DMS79 treated with DMSO at 0.1 percent for 48 hours (cell line): Measurements from ENCODE around the gene RAB3C.

ENCODE experiments used
- DNase-seq: peaks from one replicate; lab custom pipeline; 2025; lab: John Stamatoyannopoulos, UW

Gene RAB3C

DNA sequence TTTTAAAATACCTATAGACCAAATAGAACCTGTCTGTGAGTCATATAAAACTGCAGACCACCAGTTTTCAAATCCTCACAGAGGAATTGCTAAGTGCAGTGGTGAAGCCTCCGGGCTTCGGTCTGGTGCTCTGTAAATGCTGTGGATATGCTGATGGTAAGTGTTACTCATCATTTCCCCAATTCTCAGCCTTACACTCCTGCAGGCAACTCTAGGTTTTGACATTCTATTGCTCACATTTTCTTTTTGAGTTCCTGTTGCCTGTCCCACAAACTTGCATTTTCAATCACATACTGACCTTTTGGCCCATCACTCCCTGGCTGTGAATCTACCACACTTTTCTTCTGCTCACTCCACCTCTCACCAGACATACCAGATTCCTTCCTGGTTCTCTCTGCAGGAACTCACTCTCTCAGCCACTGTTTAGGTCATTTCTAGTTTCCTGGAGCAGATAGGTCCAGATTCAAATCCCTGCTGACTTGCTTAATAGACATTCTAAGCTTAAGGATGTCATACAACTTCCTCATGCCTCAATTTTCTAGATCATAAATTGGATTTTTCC lies 192.9 kb downstream of the RAB3C start:
- DNase-seq = no peak

DNA sequence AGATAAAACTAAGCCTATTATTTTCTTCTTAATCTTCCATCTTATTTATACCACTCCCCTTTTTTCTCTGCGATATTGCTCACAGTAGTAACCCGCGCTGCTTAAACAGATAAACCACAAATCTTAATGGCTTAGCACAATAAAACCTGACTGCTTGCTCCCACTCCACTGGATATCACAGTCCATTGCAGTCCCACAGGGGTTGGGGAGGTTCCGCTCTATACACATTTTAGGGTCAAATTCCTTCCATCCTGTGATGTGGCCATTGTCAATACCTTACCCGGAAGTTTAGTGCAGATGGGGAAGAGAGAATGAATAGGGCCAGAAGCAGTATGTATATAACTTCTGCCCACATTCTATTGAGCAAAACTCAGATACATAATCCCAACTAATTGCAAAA lies 193.7 kb downstream of the RAB3C start:
- DNase-seq = no peak

DNA sequence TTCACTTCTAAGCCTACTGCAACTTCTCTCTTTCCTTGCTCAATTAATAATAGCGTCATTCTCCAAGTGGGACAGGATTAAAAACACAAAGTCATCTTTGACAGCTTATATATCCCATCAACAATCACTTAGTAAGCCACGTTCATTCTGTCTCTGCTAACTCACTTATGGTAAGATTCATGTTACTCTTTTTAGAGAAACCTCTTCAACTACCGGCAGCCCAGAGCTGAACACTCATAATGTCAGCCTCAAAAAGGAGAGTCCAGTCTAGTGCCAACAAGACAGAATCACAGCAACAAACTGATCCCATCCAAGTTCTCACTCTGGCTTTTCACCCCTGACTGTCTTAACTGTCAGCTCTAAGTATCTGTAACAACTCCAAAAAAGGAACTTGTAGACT lies 196.0 kb downstream of the RAB3C start:
- DNase-seq = no peak

DNA sequence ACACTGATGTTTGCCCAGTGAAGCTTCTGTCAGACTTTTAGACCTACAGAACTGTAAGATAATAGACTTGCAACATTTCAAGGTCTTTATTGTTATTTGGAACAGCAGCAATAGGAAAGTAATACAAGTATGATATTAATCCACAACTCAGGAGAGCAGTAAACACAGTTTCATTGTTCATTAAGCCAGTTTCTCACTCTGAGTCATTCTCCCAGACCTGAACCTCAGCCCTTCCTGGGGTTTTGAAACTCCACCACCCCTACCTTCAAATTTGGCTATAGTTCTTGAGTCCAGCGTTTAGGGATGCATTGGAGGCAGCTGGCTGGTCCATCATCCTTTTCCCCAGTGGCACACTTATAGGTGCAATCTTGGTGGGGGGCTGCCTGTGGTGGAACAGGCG lies 203.2 kb downstream of the RAB3C start:
- DNase-seq = no peak

DNA sequence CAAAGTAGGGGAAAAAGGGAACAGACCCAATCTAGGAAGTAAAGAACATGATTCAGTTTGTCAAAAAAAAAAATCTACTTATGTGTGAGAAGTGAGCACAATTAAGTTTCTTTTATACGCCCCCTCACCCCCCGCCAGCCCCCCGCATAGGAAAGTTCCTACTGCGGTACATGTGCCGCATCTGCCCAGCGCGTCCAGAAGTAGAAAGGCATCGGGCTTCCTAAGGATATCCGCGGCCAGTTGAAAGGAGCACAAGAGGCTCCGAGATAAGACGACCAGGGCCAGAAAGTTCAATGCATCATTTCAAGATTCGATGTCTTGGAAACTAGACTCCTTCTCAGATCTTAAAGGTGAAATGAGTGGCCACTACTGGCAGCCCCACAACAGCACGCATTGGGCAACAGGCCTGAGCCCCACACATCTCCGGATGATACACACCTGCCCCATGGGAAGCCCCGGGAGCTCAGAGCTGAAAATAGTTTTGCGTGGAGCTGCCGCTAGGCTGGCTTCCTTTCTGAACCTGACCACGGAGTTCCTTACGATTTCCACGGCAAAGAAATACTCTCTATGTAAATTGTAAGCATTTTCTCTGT lies 203.9 kb downstream of the RAB3C start:
- no peak for DNase-seq

DNA sequence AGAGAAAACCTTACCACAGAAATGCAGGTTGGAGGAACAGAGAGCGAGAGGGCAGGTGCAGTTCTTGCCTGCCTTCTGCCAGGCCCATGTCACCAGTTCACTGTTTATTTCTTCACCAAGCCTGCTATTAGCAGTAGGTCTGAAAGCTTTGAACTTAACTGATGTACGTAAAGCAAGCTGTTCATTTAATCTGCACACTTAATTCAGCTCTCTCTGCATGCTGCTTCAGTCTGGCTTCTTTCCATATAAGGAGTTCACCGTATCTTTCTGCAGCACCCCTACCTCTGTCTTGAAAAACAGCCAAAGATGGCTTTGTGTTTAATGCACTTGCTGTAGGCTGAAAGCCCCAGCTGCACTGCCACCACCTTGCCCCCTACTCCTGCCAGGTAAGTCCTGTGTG lies 205.1 kb downstream of the RAB3C start:
- peak; percentile 38 for DNase-seq

DNA sequence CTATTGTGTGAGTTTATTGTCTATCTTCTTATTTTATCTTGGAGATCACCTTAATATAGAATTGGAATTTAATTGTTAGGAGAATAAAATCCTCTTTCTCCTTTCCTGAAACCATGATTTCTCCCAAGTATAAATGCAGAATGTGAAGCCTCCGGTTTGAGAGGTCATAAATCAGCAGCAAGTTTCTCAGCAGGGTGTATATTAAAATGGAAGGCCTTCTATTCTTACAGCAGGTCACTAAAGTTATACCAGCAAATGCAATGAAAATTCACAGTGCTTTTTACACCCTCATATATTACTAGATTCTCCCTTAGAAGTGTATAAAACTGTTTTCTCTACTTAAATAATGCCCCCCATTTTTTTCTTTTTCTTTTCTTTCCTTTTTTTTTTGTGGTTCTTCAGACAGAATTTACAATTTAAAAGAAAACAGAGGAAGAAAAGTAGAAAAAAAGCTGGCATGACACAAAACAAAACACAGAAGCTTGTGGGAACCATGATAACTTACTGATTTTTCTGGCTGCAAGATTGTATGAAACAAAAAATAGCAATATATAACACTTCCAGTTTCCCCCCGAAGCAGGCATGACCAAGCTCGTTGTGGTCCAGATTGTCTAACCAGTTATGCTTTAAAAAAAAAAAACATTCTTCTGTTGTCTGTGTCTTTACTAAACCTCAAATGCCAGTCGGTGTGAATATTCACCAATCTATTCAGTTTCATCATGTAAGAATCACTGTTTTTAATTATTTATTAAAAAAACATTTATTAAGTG lies 211.2 kb downstream of the RAB3C start:
- no peak for DNase-seq

DNA sequence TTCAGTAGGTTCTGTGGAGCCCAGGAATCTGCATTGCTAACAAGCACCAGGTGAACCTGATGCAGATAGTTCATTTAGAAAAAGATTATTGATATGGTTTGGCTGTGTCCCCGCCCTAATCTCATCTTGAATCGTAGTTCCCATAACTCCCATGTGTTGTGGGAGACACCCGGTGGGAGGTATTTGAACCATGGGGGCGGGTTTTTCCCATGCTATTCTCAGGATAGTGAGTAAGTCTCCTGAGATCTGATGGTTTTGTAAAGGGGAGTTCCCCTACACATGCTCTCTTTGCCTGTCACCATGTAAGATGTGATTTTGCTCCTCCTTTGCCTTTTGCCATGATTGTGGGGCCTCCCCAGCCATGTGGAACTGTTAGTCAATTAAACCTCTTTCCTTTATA lies 212.0 kb downstream of the RAB3C start:
- no peak for DNase-seq

DNA sequence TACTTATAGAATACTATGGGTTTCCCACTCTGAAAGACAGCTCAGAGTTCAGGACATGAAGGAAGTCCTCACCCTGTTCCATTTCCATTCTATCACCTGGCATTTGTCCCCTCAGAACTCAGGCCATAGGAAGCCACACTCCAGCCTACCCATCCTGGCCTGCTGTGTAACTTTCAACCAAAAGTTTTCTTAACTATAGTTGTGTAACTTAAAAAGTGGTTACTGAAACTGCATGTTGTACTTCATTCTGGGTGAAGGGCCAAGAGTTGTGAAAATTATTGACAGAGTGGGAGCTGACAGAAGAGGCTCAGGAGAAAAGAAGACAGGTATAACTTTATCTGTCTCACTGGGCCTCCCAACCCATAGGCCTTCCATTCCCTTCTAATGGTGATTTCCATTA lies 212.5 kb downstream of the RAB3C start:
- DNase-seq = no peak

DNA sequence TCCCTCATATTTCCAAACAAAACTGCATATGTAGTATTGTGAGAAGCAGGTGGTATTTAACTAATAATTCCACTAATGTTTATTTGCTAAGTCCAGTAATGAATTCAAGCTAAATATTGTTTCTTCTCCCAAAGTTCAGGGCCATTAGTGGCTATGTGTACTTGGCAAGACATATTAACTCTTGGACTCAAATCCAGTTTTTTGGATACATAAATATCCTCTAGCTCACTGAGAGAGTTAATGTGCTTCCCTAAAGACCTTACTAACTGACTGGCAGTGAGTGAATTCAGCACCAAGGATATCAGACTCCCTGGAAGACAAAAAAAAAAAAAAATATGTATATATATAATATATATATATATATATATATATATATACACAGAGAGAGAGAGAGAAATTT lies 214.1 kb downstream of the RAB3C start:
- DNase-seq = no peak

DNA sequence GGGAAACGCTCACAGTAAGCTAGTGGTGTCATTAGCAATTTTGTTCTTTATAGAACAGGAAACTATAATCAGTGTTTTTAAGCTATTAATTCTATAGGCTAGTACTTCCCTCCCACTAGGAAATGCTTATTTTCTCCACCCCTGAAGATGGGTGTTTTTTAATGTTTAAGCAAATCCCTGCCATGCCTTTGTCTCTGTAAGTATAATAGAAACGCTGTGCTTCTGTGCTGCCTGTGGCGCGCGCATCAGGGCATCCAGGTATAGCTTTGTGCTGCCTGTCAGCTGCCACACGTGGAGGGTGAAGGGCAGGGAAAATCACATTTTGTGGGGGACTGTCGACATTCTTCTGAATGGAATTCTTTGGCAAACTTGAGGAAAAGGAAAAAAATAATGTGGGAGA lies 217.5 kb downstream of the RAB3C start:
- DNase-seq = no peak

DNA sequence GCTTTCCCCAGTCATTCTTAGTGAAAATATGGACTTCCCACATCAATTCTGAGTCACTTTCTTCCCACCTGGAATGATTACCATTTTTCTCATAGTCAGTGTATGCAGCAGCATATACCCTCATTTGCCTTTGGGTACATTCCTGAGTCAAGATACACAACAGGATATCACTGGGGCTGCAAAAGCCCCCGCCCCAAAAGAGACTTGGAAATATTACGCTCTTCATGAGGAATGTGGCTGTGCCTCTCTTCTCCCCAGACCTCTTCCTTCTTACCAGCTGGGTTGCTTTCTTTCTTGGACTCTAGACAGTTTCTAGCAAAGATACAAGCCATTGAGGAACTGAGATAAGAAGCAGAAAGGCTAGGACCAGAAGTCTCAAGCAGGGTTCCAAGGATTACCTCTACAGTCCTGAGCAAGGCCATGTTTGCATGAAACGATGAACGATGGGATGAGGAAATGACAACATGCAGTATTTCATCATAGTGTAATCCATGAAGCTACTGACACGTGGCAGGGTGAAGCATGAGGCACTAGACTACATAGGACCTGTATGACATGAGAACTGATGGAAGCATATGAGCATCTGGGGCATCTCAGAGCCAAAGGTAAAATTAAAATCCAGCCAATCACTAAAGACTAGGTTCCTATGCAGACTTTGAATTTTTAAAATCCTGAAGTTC lies 218.1 kb downstream of the RAB3C start:
- no peak for DNase-seq

- DNase-seq = no peak
Observed at GRCh38 chr5:58803056-58803455, 220.2 kb downstream of the RAB3C start.

DNA sequence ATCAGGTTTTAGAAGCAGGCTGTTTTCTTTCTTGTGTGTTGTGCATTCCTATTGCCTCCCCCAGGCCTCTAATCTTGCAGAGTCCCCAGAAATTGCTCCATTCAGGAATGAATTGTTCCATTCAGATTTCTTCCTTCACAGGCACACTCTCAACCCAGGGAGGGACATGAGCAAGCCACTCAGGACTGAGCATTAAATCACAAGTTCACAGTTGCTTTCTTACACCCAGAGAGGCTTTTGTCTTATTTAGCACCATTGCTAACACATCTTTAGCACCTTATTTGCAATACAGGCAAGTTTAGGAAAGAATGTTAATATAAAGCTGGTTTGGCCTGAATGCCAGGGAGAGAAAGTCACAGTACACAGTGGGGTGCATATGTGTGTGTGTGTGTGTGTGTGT lies 221.4 kb downstream of the RAB3C start:
- no peak for DNase-seq

DNA sequence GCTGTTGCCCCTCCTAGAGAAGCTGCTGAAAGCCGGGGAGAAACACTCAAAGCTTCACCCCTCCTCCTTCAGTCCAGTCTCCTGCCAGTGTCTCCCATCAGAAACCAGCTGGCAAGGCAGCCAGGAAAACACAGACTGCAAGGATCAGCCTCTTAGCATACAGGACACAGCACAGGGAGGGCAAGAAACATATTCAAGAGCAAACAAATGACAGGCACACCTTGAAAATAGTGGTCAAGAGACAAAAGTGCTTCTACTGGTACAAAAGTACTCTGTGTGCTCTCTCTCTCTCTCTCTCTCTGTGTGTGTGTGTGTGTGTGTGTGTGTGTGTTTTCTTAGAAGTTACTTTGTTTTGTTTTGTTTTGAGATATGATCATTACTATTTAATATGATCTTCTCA lies 227.2 kb downstream of the RAB3C start:
- no peak for DNase-seq

DNA sequence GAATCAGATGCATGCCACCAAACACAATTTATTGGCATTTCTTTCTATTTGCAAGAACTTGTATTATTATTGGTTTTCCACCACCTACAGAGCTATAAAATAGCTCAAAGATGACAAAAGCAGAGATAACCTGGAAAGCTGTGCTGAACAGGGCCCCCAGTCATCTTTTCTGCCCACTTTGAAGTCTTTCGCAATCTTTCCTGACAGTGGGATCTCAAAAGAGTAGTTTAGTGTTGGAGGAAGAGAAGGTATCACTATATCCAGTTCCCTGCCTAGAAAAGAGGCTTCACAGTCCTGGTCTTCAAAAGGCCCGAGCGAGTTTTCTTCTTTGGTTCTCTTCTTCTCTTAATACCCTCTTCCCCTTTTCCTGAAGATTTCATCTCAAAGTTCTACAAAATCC lies 231.0 kb downstream of the RAB3C start:
- DNase-seq = no peak

GRCh38 chr5:58816181-58816731 lies 233.4 kb downstream of the RAB3C start:
- DNase-seq = no peak

- DNase-seq = no peak
Observed at GRCh38 chr5:58818465-58818864, 235.6 kb downstream of the RAB3C start.

DNA sequence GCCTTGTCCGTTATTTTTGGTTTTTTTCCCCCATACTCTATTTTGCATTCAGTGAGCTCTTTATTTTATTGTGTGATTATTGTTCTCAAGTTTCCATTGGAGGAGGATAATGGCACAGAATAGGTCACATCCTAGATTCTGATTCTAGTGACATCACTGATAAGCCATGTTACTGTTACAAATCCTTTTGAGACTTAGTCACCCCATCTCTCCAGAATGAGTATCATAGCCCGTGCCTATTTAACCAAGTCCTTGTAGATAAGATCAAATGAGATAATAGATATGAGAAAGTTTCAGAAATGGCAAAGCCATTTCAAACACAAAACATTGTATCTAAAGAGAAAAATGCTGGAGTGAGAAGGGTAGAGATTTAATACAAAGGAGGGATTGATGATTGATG lies 242.6 kb downstream of the RAB3C start:
- no peak for DNase-seq

GRCh38 chr5:58825899-58826298 lies 243.0 kb downstream of the RAB3C start:
- DNase-seq = no peak

DNA sequence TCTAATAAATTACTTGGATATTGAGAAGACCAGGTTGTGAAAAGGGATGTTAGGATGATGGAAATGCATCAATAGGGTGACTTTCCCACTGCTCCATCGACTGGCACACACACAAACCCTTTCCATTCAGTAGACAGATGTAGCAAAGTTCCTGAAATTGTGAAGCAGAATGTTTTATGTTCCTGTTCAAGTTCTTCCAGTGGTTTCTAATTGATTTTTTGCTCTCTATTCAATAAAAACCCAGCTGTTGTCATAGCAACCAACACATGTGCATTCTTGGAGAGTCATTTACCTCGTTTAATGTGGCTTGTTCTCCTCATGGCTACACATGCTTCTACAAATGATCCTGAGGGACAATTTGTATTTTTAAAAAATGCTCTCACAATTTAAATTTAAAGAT lies 244.6 kb downstream of the RAB3C start:
- DNase-seq = peak; percentile 15

DNA sequence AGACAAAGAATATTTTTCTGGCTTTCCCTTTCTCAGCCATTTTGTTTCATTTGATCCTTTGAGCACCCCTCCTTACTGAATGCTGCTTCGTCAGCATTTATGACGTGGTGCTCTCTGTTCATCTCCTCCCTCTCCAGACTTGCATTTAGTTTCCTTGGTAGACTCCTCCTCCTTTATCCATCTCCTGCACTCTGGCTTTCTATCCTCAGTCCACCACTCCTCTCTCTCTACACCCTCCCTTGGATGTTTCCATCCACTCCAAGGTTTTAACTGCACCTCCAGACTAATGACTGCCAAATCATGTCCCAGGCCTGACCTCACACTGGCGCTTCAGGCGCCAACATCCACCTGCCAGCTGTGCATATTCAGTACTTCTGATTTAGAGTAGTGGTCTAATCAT lies 245.4 kb downstream of the RAB3C start:
- peak; percentile 4 for DNase-seq
